ENCODE results near the gene GTPBP6.
"Not testable (repeated sequence)": the region's sequence is repeated elsewhere in the genome, so short reads cannot be mapped to it uniquely, and the experiment has no call there.

Gene GTPBP6

GRCh38 chrX:351324-351641 is 32.7 kb upstream of the GTPBP6 start:
- not testable (repeated sequence) for DNase-seq

GRCh38 chrX:350534-351323 is 32.1 kb upstream of the GTPBP6 start:
- no peak for DNase-seq

- no peak for DNase-seq
Observed at GRCh38 chrX:350148-350533, 31.5 kb upstream of the GTPBP6 start.

GRCh38 chrX:349702-350101 is 31.1 kb upstream of the GTPBP6 start:
- DNase-seq: no peak

- no peak for DNase-seq
Observed at GRCh38 chrX:349196-349595, 30.6 kb upstream of the GTPBP6 start.

- no peak for DNase-seq
Observed at GRCh38 chrX:348461-349117, 30.0 kb upstream of the GTPBP6 start.

- no peak for DNase-seq
Observed at GRCh38 chrX:347351-348117, 28.9 kb upstream of the GTPBP6 start.

GRCh38 chrX:346034-346813 is 27.6 kb upstream of the GTPBP6 start:
- no peak for DNase-seq

- no peak for DNase-seq
Observed at GRCh38 chrX:345020-345925, 26.7 kb upstream of the GTPBP6 start.

GRCh38 chrX:344371-344901 is 25.8 kb upstream of the GTPBP6 start:
- DNase-seq: no peak

- DNase-seq: no peak
Observed at GRCh38 chrX:341541-342101, 23.0 kb upstream of the GTPBP6 start.

- DNase-seq: no peak
Observed at GRCh38 chrX:340641-341423, 22.2 kb upstream of the GTPBP6 start.

- no peak for DNase-seq
Observed at GRCh38 chrX:340121-340520, 21.5 kb upstream of the GTPBP6 start.

GRCh38 chrX:338836-339400 is 20.3 kb upstream of the GTPBP6 start:
- no peak for DNase-seq

GRCh38 chrX:338281-338835 is 19.8 kb upstream of the GTPBP6 start:
- DNase-seq: no peak

- no peak for DNase-seq
Observed at GRCh38 chrX:337331-337831, 18.8 kb upstream of the GTPBP6 start.

- DNase-seq: no peak
Observed at GRCh38 chrX:336227-336626, 17.6 kb upstream of the GTPBP6 start.

GRCh38 chrX:335758-336155 is 17.2 kb upstream of the GTPBP6 start:
- DNase-seq: no peak

GRCh38 chrX:334971-335757 is 16.6 kb upstream of the GTPBP6 start:
- no peak for DNase-seq

Measured in CD4-positive, alpha-beta T cell treated with Interferon gamma for 1 hour (primary cell).